ENCODE data around the gene SNRPD3.
"Not testable (repeated sequence)": the region's sequence is repeated elsewhere in the genome, so short reads cannot be mapped to it uniquely, and the experiment has no call there.

Gene SNRPD3

DNA sequence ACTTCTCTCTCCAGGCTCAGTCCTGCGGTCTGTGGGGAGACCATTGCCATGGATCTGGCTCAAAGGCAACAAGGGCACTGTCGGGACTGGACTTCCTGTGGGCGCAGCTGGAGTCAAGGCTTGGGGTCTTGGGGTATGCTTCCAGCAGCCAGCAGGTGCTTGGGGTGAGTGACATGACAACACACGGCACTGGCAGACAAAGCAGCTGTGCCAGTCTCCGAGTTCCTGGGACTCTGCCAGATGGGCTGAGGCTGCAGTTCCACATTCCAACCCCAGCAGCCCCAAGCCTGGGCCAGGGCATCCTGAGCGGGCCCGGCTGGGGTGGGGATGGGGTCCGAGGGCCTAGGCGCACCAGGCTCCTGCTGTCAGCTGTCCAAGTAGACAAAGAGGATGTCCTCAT is 13.2 kb upstream of the SNRPD3 start:
- DNase-seq (ENCODE audit: low spot score): no peak
- TF ChIP-seq, protein P1, sequence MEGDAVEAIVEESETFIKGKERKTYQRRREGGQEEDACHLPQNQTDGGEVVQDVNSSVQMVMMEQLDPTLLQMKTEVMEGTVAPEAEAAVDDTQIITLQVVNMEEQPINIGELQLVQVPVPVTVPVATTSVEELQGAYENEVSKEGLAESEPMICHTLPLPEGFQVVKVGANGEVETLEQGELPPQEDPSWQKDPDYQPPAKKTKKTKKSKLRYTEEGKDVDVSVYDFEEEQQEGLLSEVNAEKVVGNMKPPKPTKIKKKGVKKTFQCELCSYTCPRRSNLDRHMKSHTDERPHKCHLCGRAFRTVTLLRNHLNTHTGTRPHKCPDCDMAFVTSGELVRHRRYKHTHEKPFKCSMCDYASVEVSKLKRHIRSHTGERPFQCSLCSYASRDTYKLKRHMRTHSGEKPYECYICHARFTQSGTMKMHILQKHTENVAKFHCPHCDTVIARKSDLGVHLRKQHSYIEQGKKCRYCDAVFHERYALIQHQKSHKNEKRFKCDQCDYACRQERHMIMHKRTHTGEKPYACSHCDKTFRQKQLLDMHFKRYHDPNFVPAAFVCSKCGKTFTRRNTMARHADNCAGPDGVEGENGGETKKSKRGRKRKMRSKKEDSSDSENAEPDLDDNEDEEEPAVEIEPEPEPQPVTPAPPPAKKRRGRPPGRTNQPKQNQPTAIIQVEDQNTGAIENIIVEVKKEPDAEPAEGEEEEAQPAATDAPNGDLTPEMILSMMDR (IDR thresholded peaks at IDR 0.05; ENCODE audit: borderline replicate concordance, control extremely low read depth, extremely low read depth, insufficient read depth, missing control alignments): no peak
- in situ Hi-C loops (cut with MboI; ENCODE audit: low sequenced_read_pairs, unreplicated experiment): no loop called here

DNA sequence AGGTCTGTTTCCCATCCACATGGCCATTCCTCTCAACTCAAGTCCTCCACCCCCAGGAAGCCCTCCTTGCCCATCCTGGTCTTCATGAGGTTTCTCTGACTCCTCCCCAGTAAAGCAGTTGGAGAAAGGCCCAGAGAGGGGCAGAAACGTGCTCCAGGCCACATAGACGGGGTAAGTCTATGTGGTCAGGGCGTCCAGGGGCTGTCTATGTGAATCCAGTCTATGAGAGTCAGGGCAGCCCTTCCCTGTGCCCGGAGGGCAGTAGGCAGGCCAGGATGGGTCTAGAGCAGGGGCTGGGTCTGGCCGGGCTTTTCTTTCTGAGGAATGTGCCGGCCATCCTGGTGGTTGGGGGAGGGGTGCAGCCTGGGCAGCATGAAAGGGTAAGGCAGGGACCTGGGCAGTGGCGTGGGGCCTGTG is 12.6 kb upstream of the SNRPD3 start:
- in situ Hi-C loops (cut with MboI; ENCODE audit: low sequenced_read_pairs, unreplicated experiment): no loop called here
- DNase-seq (ENCODE audit: low spot score): no peak
- TF ChIP-seq, protein P1 (IDR thresholded peaks at IDR 0.05; ENCODE audit: borderline replicate concordance, control extremely low read depth, extremely low read depth, insufficient read depth, missing control alignments): no peak

- no peak for DNase-seq (ENCODE audit: low spot score)
- TF ChIP-seq, protein P1 (IDR thresholded peaks at IDR 0.05; ENCODE audit: borderline replicate concordance, control extremely low read depth, extremely low read depth, insufficient read depth, missing control alignments): no peak
- in situ Hi-C loops (cut with MboI; ENCODE audit: low sequenced_read_pairs, unreplicated experiment): no loop called here
These were observed 12.0 kb upstream of the SNRPD3 start for GRCh38 chr22:24543679-24544243.

DNA sequence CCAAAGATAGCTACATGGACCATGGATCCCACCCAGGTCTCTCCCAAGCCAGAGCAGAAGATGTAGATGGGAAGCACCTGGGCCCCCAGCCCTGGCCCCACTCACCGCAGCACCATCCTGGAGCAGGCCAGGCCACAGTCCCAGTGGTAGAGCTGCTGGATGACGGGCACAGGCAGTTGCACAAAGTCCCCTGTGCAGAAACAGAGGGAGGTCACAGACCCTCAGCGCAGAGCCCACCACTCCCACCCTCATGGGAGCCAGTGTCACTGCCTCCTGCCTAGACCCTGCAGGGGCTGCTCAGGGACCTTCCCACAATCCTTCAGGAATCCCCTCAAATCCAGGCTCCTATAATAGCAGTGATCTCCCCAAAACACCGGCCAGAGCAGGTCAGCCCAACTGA is 7.0 kb upstream of the SNRPD3 start:
- no peak for DNase-seq (ENCODE audit: low spot score)
- in situ Hi-C loops (cut with MboI; ENCODE audit: low sequenced_read_pairs, unreplicated experiment): no loop called here
- TF ChIP-seq, protein P1 (IDR thresholded peaks at IDR 0.05; ENCODE audit: borderline replicate concordance, control extremely low read depth, extremely low read depth, insufficient read depth, missing control alignments): no peak

DNA sequence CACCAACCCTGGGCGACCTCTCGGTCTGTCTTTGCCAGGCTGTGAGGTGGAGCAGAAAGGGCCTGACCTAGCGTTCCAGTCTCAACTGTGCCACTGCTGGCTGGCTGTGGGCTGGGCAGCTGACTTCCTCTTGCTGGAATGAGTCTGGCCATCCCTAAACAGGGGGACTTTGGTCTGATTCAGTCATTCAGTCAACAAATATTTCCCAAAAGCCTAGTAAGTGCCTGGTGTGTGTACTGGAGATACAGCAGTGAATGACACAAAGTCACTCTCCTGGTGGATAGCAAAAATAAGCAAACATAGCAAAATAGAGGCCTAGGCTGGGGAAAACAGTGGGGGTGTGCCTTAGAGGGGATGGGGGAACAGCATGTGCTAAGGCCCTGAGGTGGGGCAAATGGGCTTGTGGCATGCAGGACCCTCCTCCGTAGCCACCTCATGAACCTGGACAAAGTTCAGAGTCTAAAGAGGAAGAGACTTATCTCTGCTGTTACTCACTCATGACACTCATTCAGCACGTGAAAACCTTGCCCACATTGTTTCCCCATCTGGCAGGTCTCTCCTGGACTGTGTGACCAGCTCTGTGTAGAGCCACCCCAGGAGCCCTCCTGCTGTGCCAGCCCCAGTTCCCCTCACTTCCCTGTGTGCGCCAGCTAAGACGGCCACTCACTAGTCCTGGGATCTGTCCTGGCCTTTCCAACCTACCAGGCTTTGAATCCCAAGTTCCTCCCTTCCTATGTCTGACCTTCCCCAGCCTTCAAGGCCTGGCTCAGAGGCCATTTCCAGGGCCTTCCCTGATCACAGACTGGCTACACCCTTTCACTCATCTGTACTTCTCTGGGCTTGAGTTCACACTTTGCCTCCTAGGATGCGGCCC is 5.5 kb upstream of the SNRPD3 start:
- DNase-seq (ENCODE audit: low spot score): no peak
- TF ChIP-seq, protein P1 (IDR thresholded peaks at IDR 0.05; ENCODE audit: borderline replicate concordance, control extremely low read depth, extremely low read depth, insufficient read depth, missing control alignments): no peak
- in situ Hi-C loops (cut with MboI; ENCODE audit: low sequenced_read_pairs, unreplicated experiment): no loop called here

GRCh38 chr22:24550902-24551435 is 4.8 kb upstream of the SNRPD3 start:
- TF ChIP-seq, protein P1 (IDR thresholded peaks at IDR 0.05; ENCODE audit: borderline replicate concordance, control extremely low read depth, extremely low read depth, insufficient read depth, missing control alignments): no peak
- no peak for DNase-seq (ENCODE audit: low spot score)
- in situ Hi-C loops (cut with MboI; ENCODE audit: low sequenced_read_pairs, unreplicated experiment): no loop called here

DNA sequence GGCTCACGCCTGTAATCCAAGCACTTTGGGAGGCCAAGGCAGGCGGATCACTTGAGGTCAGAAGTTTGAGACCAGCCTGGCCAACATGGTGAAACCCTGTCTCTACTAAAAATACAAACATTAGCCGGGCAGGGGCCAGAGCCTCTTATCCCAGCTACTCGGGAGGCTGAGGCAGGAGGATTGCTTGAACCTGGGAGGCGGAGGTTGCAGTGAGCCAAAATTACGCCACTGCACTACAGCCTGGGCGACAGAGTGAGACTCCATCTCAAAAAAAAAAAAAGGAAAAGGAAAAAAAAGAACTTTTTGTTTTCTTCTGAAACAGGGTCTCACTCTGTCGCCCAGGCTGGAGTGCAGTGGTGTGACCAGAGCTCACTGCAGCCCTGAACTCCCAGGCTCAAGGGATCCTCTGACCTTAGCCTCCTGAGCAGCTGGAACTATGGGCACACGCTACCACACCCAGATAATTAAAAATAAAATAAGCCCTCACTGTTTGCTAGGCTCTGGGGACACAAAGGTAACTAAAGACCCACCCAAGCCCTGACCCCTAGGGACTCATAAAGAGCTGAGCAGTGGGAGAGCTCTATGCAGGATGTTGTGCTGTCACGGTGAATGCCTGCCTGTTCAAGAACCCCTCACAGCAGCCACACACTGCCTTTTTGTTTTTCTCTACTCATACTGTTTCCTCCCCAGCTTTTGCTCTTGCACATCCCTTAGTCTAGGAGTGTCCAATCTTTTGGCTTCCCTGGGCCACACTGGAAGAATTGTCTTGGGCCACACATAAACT is 3.1 kb upstream of the SNRPD3 start:
- DNase-seq (ENCODE audit: low spot score); in situ Hi-C loops (cut with MboI; ENCODE audit: low sequenced_read_pairs, unreplicated experiment): not testable (repeated sequence)
